H1 (cell line): ENCODE data around the gene MSI2. TPM values are rescaled to one million over a fixed set of nuclear protein-coding genes. Genes with fewer than 3 reads are reported as not detected.

Source experiments
- BACH1 ChIP-seq: IDR thresholded peaks from 2 replicates; pipeline ENCODE4 v1.6.1; 2012; ENCODE audit warnings: low read length, improper control_type of control experiment
- CBX8 ChIP-seq: fragments of 300-800, 300-1000 bp; sonication (generic); IDR thresholded peaks from 2 replicates; pipeline ENCODE4 v1.7.1; 2016; ENCODE audit warnings: low read depth, low read length, borderline replicate concordance
- CEBPB ChIP-seq: IDR thresholded peaks from 2 replicates; pipeline ENCODE4 v1.6.1; 2012; ENCODE audit warnings: low read depth, low read length
- CHD7 ChIP-seq: fragments of 300-600 bp; sonication (generic); IDR thresholded peaks from 2 replicates; pipeline ENCODE4 v1.7.1; 2012; ENCODE audit warnings: low read length, moderate library complexity, mild to moderate bottlenecking, inconsistent platforms; ENCODE audit not compliant: insufficient replicate concordance
- CREB1 ChIP-seq: IDR thresholded peaks from 2 replicates; pipeline ENCODE4 v1.6.1; 2012; ENCODE audit warnings: inconsistent platforms
- E2F6 ChIP-seq: IDR thresholded peaks from 2 replicates; pipeline ENCODE4 v1.6.1; 2012; ENCODE audit warnings: inconsistent platforms
- EP300 ChIP-seq, 2 experiments: IDR thresholded peaks; 1 replicate in 1 of 2; 2 replicates in 1 of 2; pipeline ENCODE4 v1.6.1; 2011 to 2012; ENCODE audit warnings: low read depth in 2 of 2, low read length in 2 of 2, mild to moderate bottlenecking in 2 of 2, borderline replicate concordance in 1 of 2, inconsistent platforms in 1 of 2, moderate library complexity in 1 of 2
- EZH2 ChIP-seq: fragments of 200-600 bp; sonication (generic); IDR thresholded peaks from 2 replicates; pipeline ENCODE4 v1.7.1; 2012; ENCODE audit warnings: low read depth, mild to moderate bottlenecking, moderate library complexity, low read length, inconsistent platforms; ENCODE audit not compliant: severe bottlenecking
- FOSL1 ChIP-seq: IDR thresholded peaks from 2 replicates; pipeline ENCODE4 v1.6.1; 2011; ENCODE audit warnings: mild to moderate bottlenecking, low read depth, low read length, moderate library complexity; ENCODE audit not compliant: insufficient read depth
- KDM5A ChIP-seq: fragments of 200-600 bp; IDR thresholded peaks from 2 replicates; pipeline ENCODE4 v1.7.1; 2012; ENCODE audit warnings: mild to moderate bottlenecking, low read length, inconsistent platforms, mixed read lengths
- RBBP5 ChIP-seq: IDR thresholded peaks from 2 replicates; pipeline ENCODE4 v1.7.1; 2012; ENCODE audit warnings: low read depth, mild to moderate bottlenecking, inconsistent platforms, low read length, moderate library complexity, borderline replicate concordance
- polyA plus RNA-seq, 7 experiments: library from polyadenylated mRNA; depleted of rRNA in 3 of 7; stranded (reverse) in 5 of 7; unstranded in 2 of 7; fragments of >200 nt in 5 of 7; fragments of 200-250 nt in 2 of 7; gene quantifications; 1 replicate in 5 of 7; 2 replicates in 1 of 7; 4 replicates in 1 of 7; pipeline versions ENCODE4 v1.2.1 to v1.2.3, GENCODE V29; 2011 to 2013; ENCODE audit warnings: missing spikeins in 2 of 7, mixed read lengths in 2 of 7
- total RNA-seq: library from RNA; stranded (reverse); fragmentation: NEBNext Ultra II Directional; extraction: Animal tissue kit (Norgen Biotek cat#: 25700); gene quantifications from 2 replicates; pipeline ENCODE4 v1.2.1, GENCODE V29; 2021

MSI2 gene
- total and polyA plus RNA-seq, 2 of the 8 experiments (the other 6 are each of a cell fraction or from before 2014, with no cell fraction given) = 36.7 to 80.6 TPM

GRCh38 chr17:57433452-57433851 is 177.1 kb downstream of the MSI2 start (continued):
- TF ChIP-seq CBX8 = no peak
- no peak for TF ChIP-seq CHD7
- no peak for TF ChIP-seq FOSL1
- no peak for TF ChIP-seq BACH1
- TF ChIP-seq KDM5A = no peak
- no peak for TF ChIP-seq RBBP5
- TF ChIP-seq EZH2 = no peak
- no peak for TF ChIP-seq CEBPB
- no peak for TF ChIP-seq CREB1
- no peak for TF ChIP-seq EP300 (IDR thresholded peaks at IDR 0.05; ENCODE audit: borderline replicate concordance in 1 of 2, low read depth in 2 of 2, low read length in 2 of 2)
- TF ChIP-seq E2F6 = no peak
